ENCODE data around the gene EFNA5.

Gene EFNA5

DNA sequence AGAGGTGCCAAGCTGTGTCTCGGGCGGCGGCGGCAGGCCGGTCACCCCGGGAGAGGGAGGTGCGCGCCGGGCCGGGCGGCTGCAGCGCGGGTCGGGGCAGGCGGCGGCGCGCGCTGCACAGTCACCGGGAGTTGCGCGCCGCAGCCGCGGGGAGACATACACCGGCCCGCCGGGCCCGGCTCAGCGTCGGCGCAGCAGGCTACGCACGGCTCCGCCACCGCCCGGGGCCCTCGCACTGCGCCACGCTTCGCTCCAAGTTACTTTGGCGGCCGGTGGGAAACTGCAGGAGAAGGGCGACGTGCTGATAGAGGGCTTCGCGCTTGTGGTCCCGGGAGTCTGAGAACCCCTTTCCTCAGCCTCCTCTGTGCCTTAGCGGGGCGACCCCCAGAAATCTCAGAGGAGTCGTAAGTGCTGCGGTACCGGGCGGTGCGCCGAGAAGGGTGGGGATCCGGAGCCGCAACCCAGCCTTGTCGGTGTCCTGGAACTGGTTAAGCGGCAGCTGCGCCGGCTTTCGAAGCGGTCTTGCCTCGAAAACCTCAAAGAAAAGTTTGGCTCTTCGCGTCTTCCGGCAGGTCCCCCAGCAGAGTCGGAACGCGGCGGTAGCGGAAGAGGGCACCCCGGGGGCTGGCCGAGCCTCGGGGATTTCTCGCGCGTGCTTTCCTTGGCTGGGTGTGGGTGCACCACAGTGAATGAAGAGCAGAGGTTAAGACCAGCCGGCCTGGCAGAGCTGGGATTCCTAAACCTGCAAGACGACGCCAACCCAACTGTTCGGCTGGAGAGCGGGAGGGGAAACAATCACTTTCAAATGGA lies at the start of gene EFNA5:
TSS of gene EFNA5 (minus strand) at position 6 of the 810 bp plus-strand sequence.
- peak; percentile 61 for DNase-seq

DNA sequence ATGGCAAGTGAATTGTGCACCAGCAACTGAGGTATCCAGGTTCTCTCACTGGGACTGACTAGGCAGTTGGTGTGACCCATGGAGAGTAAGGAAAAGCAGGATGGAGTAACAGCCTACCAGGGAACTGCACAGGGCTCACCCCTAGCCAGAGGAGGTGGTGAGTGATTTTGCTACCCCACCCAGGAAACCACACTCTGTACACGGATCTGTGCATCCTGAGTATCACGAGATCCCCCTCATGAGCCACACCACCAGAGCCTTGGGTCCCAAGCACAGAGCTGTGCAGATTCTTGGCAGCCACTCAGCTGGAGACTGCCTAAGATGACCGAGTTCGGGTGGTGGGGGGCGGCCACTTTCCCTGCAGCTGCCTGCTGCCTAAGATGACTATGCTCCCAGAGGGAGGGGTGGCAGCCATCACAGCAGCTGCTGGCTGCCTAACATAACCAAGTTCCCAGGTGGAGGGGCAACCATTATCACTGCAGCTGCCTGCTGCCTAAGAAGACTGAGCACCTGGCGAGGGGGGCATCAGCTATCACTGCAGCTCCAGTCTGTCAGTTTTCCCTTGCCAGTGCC lies 48.4 kb upstream of the EFNA5 start:
- DNase-seq, result no peak

DNA sequence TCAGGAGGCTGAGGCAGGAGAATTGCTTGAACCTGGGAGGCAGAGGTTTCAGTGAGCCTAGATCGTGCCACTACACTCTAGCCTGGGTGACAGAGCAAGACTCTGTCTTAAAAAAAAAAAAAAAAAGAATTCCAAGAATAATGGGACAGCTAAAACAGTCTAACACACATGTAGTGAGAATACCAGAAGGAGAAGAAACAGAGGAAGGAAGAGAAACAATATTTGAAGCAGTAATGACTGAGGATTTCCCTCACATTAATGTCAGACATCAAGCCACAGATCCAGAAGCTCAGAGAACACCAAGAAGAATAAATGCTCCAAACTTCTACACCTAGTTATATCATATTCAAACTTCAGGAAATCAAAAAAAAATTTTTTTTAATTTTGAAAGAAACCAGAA lies 47.1 kb upstream of the EFNA5 start:
- DNase-seq, result no peak

DNA sequence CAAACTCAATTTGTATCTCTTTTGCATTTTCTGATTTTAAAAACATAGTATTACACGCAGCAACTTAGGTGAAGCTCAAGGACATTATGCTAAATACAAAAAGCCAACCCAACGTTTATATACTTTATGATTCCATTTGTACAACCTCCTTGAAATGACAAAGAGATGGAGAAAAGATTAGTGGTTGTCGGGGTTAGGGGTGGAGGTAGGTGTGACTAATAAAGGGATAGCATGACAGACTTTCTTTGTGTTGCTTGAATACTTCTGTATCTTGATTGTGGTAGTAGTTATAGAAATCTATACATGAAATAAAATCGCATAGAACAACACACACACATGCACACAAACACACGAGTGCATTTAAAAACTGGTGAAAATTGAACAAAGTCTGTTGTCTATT lies 42.5 kb upstream of the EFNA5 start:
- no peak for DNase-seq

DNA sequence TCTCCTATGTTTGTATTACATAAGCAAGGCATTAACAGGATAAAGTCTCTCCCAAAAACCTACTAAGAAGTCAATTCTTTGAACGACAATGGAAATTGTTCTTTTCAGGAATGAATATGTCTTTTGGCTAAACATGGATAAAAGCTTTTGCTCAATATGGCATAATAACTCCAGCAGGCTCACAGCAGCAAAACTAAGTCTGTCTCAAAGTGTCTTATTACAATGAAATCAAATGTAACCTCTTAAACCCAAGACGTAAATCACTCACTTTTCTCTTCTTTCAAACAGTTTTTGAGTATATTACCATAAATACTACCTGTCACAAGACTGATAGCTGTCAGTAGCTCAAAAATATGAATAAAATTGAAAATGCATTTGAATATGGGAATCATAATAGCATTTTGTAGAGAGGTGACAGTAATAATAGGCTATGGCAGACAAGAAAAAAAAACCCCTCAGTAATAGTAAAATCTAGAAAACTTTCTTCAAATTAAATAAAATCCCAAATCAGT lies 41.7 kb upstream of the EFNA5 start:
- no peak for DNase-seq

DNA sequence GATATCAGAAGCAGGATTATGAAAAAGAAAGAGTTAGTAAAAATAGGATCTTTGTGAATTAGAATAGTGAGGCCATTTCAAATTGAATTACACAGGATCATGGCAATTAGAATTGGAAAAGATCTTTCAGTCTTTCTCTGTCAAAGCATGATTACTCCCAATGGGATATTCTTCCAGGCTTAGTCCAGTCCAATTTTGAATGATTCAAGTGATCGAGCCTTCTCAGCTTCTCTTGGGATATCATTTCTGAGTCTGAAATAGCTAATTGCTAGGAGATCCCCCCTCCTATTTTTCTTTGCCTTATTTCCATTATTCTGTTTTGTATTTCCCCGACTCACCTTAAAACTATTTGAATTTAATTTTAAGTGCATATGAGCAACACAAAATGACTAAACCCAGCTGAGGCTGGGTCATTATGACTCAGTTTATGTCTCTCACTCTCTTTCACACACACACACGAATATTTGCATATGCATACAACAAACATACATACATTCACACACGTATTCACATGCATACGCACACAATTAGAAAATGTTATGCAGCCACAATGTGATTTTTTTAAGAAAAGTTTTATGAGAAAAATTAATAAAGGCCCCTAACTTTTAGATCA lies 34.8 kb upstream of the EFNA5 start:
- DNase-seq, result peak; percentile 48

DNA sequence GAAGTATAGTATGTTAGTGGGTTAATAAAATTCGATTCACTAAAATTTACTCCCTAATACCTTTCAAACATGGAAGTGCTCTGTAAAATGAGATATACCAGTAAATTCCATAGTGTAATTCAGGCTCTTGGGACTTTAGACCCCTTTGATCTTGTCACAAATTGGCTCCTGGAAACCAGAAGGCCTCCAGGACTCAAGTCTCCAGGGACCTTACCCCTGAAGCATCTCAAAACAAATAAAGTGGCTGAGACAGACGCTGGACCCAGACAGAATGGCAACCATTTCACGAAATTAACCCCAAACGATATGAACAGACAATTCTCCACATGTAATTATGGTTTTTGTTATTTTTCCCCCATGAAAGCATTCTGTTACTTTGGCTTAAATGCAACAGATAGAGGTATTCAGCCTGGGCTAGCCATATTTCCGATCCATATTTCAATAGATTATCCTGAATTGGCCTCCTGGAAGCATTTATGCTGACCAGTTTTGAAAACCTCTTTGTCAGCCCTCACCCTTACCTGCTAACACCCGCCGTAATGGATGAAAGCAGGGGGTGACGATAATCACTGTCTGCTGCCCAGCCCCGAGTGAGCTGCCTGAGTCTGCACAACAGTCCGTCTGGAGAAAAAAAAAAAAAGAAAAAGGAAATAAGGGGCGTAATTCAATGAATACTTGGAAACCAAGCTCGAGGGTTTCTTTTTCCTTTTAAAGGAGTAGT lies 34.1 kb upstream of the EFNA5 start:
- no peak for DNase-seq

DNA sequence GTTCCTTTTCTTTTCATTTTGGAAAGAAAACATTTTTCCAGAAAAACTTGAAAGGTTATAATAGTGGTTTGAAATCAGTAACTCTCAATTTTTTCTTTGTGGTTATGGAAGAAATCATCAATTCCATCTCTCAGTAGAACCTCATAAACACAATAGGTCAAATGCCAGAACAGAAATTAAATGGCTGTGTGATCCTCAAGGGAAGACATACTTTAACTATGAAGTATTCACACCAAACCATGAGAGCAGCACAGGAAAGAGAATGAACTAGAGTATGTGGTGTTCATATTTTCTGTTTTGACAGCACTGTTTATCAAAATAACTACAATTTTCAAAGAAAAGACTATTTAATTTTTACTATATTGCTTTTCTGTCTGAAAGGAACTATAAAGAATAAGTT lies 29.7 kb upstream of the EFNA5 start:
- DNase-seq, result no peak

DNA sequence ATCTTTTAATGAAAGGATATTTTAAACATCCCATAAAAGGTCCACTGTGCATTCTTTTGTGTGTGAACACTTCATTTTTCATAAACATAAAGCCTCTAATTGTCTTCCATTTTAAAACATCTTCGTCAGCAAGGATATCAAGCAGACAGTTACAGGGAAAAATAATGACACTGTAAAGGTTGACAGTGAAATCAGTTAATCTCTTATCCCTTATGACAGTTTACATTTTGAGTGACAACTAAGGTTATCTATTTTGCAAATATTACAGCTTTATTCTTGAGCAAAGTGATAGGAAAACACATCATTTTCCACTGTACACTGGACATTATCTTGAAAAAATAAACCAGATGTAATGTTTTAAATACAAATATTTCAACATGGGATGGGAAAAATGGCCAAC lies 28.7 kb upstream of the EFNA5 start:
- no peak for DNase-seq

DNA sequence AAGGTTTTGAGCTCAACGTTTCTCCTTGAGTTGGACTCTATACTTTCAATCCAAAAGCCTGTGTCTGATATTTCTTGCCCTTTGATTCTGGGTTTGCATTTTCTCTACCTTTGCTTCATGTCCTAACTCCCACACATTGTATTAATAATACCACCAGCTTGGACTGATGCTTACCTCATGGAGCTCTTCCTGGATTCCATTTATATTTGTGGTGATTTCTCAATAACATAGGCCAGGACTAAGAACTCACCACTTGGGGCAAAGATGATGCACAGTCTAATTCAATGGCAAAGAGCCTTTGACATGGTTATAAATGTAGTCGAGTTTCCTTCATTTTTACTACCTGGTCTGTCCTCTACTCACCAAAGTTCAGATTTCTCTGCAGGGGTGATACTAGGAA lies 27.5 kb upstream of the EFNA5 start:
- peak; percentile 6 for DNase-seq

DNA sequence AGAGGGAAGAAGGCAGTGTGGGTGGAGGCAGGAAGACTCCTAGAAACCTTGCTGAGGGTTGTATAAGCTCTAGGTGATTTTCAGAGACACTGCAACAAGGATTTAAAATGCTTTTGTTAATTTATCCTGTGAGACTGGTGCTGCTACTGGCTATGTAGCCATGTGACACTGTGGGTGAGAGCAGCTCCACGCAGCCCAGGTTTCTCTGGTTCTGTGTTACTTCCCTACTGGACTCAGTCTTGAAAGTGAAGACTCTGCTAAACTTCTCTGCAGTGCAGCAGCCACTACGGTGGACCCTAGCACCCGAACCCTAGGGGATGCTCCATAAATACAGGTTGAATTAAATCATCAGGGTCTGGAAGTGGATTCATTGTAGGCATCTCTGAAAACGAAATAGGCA lies 25.8 kb upstream of the EFNA5 start:
- DNase-seq, result no peak

DNA sequence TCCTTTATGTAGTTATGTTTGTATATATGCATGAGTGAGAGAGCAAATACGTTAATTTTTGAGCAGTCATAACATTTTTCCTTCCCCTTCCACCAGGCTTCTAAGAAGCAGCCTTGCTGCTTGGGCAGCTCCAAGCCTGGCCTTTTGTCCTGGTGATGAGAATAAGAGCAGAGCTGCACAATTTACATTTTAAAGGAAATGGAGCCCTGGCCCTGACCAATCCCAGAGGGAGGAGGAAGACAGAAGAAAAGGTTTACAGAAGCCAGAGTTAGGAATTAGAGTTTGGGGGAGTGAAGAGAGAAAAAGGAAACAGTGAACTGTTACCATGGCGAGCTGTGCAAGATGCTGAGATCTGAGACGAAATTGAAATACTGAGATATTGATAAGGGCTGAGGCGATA lies 25.3 kb upstream of the EFNA5 start:
- DNase-seq, result no peak

DNA sequence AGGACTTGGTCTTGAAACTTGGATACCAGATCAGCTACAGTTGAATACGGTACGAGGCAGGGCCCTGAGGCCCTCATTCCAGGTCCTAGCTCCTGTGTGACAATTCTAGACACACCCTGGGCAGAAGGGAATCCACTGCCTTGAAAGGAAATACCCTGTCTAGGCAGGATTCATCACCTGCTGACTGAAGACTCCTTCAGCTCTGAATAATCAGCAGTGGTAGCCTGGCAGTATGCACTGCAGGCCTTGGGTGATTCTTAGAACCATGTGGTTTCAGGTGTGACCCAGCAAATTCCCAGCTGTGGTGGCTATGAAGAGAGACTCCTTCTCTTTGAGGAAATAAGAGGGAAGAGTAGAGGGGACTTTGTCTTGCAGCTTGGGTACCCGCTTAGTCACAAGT lies 17.2 kb upstream of the EFNA5 start:
- no peak for DNase-seq

DNA sequence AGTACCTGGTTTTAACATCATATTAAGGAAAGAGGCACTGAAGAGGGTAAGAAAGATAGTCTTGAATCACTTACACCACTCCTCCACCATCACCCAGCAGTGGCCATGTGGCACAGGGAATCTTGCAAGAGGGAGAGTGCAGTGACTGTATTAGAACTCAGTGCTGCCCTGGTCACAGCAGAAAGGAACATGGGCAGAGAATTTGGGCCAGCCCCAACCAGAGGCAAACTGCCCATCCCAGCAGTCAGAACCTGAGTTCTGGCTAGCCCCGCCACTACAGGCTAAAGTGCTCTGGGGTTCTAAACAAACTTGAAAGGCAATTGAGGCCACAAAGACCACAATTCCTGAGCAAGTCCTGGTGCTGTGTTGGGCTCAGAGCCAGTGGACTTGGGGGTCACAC lies 16.7 kb upstream of the EFNA5 start:
- DNase-seq, result no peak

DNA sequence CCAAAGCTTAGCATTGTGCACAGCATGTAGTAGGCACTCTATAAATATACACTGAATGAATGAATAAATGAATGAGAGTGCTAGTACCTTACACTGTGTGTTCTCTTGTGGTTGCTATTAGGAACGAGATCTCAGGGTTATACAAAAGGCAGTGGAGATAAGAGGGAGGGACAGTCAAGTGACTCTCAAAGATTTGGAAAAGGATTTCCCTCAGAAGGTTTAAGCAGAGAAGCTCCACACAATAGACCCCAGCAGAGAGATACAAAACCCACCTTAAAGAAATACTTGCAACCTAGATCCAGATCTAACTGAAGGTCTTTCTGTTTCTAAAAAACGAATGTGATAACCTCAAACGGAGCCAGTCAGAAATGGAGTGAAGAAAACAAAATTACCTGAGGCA lies 11.8 kb upstream of the EFNA5 start:
- no peak for DNase-seq

DNA sequence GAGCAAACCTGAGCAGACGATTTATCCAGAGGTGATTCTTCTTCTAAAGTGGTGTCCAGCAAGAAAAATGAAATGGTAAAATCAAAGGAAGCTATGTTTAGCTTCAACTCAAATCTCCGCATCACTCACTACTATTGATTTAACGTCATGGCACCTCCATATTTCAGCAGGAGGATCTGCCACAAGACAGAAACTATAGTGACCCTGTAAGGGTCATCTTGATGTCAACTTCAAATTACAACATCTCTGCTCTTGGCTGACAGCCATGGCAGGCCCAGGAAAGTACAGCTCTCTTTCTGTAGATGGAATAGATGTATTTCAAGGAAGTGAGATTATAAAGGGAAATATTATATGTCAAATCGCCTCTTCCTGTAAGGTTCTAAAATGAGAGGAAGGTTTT lies 10.1 kb upstream of the EFNA5 start:
- no peak for DNase-seq

DNA sequence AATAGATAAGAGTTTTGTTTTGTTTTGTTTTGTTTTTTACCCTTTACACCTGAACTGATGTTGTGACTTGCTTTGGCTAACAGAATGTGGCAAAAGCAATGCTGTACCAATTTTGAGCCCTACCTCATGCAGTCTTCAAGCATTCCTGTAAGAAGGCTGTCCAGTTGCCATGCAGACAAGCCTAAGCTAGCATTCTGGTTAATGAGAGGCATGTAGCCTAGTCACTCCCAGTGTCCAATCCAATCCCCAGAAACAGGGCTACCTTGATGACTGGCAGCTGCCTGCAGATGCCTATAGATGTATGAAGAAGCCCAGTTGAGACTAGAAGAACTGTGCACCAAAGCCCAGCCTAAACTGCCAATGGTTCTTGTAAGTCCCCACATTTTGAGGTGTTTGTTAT lies 9.4 kb upstream of the EFNA5 start:
- no peak for DNase-seq

DNA sequence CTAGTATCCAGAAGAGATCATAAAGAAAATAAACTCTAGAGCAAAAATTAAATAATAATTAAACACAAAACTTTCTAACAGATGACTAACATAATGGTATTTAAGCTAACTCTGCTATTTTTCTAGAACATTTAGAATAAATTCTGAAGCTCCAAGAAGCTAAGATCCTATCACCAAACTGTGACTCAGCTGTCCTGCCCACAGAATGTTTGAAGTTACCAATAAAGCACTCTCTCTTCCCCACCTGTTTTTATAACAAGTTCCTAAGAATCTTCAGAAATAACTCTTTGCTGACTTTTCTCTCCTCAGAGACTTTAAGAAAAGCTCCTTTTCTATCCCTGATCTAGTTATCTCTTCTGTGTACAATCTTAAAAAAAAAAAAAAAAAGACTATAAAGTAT lies 6.0 kb upstream of the EFNA5 start:
- DNase-seq, result no peak

DNA sequence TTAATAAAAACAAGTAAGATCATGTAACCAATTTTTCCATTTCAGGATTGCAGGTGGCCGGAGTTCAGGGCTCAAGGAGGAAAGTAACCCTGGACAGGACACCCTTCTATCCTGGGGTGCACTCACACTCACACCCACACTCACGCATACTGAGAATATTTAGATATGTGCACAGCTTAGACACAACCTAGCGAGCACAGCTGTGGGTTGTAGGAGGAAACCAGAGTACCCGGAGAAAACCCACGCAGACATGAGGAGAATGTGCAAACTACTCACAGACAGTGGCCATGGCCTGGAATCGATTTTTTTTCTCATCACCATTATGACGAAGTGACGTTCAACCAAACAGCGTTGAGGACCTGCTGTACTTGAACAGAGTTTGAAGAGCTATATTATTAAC lies 4.5 kb upstream of the EFNA5 start:
- DNase-seq, result no peak

DNA sequence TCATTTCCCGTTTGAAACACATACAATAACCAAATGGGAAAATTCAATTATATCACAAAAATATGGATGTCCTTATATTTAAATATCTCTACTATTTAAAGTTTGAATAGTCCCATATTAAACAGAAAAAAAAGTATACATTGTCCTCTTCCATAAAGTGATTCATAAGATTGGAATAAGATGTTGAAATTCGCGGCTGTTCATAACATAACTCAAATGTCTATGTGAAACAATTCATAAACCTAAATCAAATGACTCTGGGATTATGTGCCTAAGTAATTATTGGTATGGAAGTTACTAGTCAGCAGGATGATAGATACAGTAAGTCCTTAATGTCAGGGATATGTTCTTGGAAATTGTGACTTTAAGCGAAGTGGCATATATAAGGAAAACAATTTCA lies 3.9 kb upstream of the EFNA5 start:
- no peak for DNase-seq

DNA sequence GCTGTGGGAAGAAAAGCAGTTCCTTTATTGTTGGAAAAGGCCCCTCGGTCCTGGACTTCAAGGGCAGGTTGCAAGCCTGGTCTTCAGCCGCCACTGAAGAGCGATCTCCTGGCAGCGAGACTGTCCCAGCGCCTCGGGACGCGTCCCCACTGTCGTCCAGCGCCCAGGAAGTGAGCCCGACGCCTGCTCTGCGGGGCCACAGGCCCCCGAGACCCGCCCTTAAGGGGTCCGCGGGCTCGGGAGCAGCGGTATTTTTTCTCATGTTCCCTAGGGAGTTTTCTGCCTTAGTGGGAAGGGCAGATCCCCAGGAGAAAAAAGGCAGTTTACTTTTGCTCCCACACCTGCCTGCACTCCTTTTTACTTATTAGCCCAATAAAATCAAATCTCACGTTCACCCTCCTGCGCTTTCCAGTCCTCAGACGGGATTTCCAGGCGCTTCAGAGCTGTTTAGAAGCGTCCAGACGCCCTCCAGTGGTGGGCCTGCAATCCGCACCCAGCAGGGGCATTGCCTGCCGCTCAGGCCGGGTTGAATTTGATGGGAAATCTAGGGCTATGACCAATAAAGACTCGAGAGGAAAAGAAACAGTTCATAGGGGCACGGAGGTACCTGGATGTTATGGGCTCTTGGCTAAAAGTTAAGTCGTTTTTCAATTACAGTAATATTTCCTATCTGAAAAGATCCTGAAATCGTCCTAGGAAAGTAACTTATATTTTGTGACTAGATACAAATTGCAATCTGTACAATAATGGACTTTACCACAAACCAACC lies 2.8 kb upstream of the EFNA5 start:
- DNase-seq, result peak; percentile 85

DNA sequence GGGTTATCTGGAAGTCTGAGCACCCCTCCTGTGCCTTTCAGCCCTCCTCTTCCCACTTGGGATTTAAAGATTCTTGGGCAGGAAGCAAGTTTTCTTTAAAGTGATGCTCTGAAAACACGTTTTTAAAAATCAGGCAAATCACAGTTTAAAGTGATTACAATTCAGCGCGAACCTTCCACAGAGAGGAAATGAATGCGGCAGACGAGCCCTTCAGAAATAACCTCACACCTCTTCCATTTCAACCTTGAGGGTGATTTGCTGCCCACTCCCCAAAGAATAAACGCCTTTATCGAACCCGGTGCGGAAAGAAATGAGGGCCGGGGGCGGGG lies 2.3 kb upstream of the EFNA5 start:
- DNase-seq, result peak; percentile 42
